ENCODE results near the gene C19orf38.

- TF ChIP-seq CTCF (conservative IDR thresholded peaks at IDR 0.05; ENCODE audit: low read length) (no peak), EZH2phosphoT487 (IDR thresholded peaks at IDR 0.05; ENCODE audit: borderline replicate concordance, low read depth, low read length) (no peak)
Measured at GRCh38 chr19:10848230-10848856, at the start of gene C19orf38.

Data from OCI-LY7 (cell line).